GM19463 (cell line): ENCODE results near the gene PPP1R13L.
"Not testable (repeated sequence)": the region's sequence is repeated elsewhere in the genome, so short reads cannot be mapped to it uniquely, and the experiment has no call there.

Source experiments
- ATAC-seq: cut with Tn5 transposase; IDR thresholded peaks from one replicate; pipeline ENCODE4 v1.9.1; 2021; ENCODE audit warnings: mild to moderate bottlenecking, moderate library complexity; ENCODE audit not compliant: unreplicated experiment

Gene PPP1R13L

GRCh38 chr19:45437328-45437727, 32.5 kb upstream of the PPP1R13L start:
- no peak for ATAC-seq

GRCh38 chr19:45432543-45432942, 27.7 kb upstream of the PPP1R13L start:
- ATAC-seq = not testable (repeated sequence)

GRCh38 chr19:45431008-45431407, 26.1 kb upstream of the PPP1R13L start:
- not testable (repeated sequence) for ATAC-seq

- not testable (repeated sequence) for ATAC-seq
These were observed 25.0 kb upstream of the PPP1R13L start for GRCh38 chr19:45429896-45430295.

- ATAC-seq = no peak
These were observed 23.7 kb upstream of the PPP1R13L start for GRCh38 chr19:45428384-45429231.

GRCh38 chr19:45424191-45425058, 19.6 kb upstream of the PPP1R13L start:
- ATAC-seq = no peak

GRCh38 chr19:45423589-45424190, 18.8 kb upstream of the PPP1R13L start, which contains the start of gene ERCC1:
Gene ERCC1, minus strand, starts transcription at chr19:45423917. Its CDS starts 543 bp downstream, at chr19:45423374.
- ATAC-seq = peak; percentile 65

- ATAC-seq = no peak
These were observed 18.2 kb upstream of the PPP1R13L start for GRCh38 chr19:45423033-45423588.

GRCh38 chr19:45421947-45422498, 17.2 kb upstream of the PPP1R13L start:
- ATAC-seq = no peak

GRCh38 chr19:45420871-45421270, 16.0 kb upstream of the PPP1R13L start:
- no peak for ATAC-seq

- ATAC-seq = no peak
These were observed 15.5 kb upstream of the PPP1R13L start for GRCh38 chr19:45420356-45420755.

GRCh38 chr19:45419895-45420294, 15.0 kb upstream of the PPP1R13L start:
- ATAC-seq = no peak

- ATAC-seq = peak; percentile 59
These were observed 14.5 kb upstream of the PPP1R13L start for GRCh38 chr19:45419396-45419795.

GRCh38 chr19:45418802-45419201, 13.9 kb upstream of the PPP1R13L start:
- no peak for ATAC-seq

GRCh38 chr19:45417151-45417550, 12.3 kb upstream of the PPP1R13L start:
- no peak for ATAC-seq

GRCh38 chr19:45414468-45414867, 9.6 kb upstream of the PPP1R13L start:
- no peak for ATAC-seq

GRCh38 chr19:45413497-45413896, 8.6 kb upstream of the PPP1R13L start:
- ATAC-seq = no peak

- not testable (repeated sequence) for ATAC-seq
These were observed 5.5 kb upstream of the PPP1R13L start for GRCh38 chr19:45410330-45410729.

- no peak for ATAC-seq
These were observed 4.7 kb upstream of the PPP1R13L start for GRCh38 chr19:45409557-45409920.

- no peak for ATAC-seq
These were observed 4.1 kb upstream of the PPP1R13L start for GRCh38 chr19:45408830-45409556.
